NOMO-1 (cell line): ENCODE results near the gene ATP6V1F.

Experiments used
- DNase-seq, 2 experiments: peaks; one replicate each; lab custom pipeline; 2025; ENCODE audit not compliant: unreplicated experiment in 2 of 2; lab: John Stamatoyannopoulos, UW

Gene ATP6V1F

DNA sequence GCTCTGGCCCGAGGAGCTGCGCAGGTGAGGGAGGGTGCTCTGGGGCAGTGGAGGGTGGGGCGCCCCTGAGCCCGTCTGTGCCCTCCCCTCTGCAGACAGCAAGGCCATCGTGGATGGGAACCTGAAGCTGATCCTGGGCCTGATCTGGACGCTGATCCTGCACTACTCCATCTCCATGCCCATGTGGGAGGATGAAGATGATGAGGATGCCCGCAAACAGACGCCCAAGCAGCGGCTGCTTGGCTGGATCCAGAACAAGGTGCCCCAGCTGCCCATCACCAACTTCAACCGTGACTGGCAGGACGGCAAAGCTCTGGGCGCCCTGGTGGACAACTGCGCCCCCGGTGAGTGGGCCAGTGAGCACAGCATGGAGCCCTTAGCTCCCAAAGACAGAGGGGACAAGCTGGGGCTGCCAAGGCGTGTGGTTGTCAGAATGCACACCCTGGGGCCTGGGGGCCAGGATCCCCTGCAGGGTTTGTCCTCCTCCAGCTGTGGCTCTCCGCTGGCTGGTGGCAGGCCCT is 27.4 kb upstream of the ATP6V1F start:
- DNase-seq, result no peak

DNA sequence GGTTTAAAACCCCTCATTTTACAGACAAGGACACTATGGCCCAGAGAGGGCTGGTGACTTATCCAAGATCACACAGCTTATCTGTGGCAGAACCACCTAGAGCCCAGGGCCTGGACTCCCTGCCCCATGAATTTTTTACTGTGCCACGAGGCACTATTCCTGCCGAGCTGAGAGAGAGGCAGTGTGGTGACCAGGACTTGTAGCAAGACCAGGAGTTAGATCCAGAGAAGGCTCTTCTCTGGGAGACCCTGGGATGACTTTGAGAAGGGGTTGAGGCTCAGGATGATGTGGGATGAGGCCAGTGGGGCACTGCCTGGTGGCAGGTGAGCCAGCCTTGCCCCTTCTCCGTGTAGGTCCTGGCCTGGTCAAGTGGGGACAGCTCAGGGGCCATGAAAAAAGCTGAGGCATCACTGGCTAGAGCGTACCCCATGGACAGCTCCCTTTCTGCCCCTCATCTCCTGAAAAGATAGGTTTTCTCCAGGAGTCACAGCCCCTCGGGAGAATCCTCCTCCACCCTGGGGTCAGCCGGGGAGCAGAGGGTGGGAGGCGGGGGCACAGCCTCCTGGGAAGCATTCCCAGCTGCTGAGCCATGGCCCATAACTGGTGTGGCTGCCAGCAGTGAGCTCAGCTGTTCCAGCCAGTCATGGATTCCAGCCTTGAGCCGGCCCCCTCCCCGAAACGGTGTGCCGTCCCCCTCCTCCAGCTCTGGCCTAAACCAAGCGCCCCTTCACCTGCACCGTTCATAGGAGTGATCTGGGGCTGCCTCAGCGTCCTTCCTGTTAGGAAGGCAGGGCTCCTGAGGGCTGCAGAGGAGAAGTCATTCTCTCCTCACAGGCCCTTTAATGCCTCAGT is 26.6 kb upstream of the ATP6V1F start:
- DNase-seq, result no peak

DNA sequence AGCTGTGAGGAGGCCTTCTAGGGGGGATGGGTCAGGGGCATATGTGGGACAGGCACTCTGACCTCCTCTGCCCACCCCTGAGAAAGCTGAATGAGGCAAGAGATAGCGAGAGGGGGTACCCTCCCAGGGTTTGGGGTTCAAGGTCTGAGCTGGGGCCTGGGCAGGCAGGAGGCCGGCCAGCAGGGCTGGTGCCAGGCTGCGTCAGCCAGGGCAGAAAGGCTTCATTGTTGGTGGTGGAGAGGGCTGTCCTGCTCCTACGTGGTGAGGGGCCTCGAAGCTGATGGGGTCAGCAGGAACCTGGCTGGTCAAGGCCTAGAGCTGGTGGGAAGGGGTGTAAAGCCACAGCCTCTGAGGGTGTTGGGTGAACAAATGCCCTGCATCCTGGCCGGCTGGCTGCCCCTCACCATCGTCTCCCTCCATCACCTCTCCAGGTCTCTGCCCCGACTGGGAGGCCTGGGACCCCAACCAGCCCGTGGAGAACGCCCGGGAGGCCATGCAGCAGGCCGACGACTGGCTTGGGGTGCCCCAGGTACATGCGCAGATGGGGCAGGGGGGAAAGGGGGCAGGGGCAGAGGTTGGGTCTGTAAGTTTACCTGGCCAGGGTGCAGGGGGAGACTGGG is 25.8 kb upstream of the ATP6V1F start:
- DNase-seq, result no peak

DNA sequence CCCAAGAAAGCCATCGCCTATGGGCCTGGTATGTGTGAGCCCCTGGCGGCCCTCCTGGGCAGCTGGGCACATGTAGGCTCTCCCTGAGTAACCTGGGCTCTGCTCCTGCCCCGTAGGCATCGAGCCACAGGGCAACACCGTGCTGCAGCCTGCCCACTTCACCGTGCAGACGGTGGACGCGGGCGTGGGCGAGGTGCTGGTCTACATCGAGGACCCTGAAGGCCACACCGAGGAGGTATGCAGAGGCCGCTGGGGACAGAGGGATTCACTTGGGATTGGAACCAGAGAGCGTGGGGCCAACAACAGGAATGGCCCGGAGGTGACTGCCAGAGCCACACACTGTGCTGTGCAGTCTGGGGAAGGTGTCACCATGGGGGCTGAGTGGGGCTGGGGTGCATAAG is 25.1 kb upstream of the ATP6V1F start:
- no peak for DNase-seq

DNA sequence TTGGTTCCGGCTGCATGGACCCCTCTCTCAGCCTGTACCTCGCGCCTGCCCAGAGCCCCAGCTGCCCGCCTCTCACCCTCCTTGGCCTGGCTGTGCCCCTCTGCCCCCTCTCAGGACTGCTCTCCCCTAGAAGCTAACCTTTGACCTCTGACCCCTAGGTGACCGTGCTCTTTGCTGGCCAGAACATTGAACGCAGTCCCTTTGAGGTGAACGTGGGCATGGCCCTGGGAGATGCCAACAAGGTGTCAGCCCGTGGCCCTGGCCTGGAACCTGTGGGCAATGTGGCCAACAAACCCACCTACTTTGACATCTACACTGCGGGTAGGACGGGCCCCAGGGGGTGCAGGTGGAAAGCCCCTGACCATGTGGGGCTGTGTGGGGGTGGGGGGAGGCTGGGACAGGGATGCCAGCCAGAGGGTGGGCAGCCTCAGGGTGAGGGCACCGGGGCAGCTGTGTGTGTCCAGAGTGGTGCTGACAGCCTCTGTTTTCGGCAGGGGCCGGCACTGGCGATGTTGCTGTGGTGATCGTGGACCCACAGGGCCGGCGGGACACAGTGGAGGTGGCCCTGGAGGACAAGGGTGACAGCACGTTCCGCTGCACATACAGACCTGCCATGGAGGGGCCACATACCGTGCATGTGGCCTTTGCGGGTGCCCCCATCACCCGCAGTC is 24.4 kb upstream of the ATP6V1F start:
- DNase-seq, result no peak

GRCh38 chr7:128838981-128839731 is 23.5 kb upstream of the ATP6V1F start:
- no peak for DNase-seq

- DNase-seq, result no peak
These were observed 22.9 kb upstream of the ATP6V1F start for GRCh38 chr7:128839751-128840177.

DNA sequence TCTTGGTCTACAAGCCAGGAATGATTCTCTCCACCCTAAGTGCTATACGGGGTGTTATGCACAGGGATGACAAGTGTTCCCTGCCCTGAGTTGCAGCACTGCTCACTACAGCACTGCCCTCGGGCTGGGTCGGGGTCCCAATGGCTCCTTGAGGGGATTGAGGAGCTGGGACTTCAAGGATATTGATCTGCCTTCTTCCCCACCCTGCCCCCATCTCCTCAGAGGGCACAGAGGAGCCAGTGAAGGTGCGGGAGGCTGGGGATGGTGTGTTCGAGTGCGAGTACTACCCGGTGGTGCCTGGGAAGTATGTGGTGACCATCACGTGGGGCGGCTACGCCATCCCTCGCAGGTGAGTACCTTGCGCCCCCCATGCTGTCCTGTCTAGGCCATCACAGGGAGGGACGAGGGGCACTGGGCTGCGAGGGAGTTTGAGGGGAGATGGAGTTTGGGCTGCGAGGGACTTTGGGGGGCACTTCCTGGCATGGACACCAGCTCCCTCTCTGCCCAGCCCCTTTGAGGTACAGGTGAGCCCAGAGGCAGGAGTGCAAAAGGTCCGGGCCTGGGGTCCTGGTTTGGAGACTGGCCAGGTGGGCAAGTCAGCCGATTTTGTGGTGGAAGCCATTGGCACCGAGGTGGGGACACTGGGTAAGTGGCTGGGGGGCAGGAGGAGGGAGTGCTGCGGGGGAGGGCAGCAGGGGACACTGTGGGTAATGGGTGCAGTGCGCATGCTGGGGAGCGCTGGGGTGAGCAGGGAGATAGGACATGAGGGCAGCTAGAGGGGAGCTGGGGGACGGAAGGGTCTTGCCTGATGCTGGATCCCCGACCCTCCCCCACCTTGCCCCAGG is 22.1 kb upstream of the ATP6V1F start:
- no peak for DNase-seq

- DNase-seq, result no peak
These were observed 21.4 kb upstream of the ATP6V1F start for GRCh38 chr7:128841171-128841690.

DNA sequence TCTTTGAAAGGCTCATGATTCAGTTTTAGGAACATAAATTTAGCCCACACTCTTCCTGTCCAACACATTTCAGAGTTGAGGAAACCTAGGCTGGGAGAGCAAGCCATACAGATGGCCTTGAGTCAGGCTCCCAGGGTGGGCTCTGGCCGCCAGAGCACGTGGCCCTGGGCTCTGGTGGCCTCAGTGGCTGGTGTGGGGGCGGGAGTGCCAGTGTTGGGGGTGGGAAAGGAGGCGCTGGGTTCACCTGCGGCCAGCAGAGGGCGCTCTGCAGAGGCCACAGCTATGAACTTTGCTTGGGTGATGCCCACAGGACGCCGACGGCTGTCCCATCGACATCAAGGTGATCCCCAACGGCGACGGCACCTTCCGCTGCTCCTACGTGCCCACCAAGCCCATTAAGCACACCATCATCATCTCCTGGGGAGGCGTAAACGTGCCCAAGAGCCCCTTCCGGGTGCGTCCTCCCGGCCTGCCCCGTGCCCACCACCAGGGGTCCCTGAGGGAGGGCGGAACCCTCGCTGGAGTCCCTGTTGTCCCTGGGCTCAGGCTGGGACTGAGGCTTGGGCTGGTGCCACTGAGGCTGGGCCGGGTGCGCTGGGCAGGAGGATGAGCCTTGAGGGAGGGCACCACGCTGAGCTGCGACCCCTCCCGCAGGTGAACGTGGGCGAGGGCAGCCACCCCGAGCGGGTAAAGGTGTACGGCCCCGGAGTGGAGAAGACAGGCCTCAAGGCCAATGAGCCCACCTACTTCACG is 20.6 kb upstream of the ATP6V1F start:
- DNase-seq, result peak; percentile 5 to 9

DNA sequence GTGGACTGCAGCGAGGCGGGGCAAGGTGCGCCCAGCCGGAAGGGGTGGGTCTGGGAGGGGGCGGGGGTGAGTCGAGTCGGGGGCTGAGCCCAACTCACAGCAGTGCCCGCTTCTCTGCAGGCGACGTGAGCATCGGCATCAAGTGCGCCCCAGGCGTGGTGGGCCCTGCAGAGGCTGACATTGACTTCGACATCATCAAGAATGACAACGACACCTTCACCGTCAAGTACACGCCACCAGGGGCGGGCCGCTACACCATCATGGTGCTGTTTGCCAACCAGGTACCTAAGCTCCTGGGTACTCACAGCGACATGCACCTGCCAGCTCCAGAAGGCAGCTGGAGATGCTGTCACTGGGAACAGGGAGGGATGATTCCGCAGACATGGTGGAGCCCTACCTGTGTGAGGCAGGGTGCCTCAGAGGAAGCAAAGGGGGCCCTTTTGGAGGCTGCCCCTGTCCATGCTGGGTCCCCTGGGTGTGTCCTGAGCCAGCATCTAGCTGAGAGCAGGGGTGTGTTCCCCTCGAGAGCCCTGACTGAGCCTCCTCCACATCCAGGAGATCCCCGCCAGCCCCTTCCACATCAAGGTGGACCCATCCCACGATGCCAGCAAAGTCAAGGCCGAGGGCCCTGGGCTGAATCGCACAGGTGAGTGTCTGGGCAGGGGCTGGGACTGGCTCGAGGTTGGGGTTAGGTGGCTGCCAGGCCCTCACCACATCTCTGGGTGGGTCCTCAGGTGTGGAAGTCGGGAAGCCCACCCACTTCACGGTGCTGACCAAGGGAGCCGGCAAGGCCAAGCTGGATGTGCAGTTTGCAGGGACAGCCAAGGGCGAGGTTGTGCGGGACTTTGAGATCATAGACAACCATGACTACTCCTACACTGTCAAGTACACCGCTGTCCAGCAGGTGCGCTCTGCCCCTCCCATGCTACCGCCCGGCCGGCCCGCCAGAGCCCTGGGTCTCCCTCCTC is 19.7 kb upstream of the ATP6V1F start:
- no peak for DNase-seq

DNA sequence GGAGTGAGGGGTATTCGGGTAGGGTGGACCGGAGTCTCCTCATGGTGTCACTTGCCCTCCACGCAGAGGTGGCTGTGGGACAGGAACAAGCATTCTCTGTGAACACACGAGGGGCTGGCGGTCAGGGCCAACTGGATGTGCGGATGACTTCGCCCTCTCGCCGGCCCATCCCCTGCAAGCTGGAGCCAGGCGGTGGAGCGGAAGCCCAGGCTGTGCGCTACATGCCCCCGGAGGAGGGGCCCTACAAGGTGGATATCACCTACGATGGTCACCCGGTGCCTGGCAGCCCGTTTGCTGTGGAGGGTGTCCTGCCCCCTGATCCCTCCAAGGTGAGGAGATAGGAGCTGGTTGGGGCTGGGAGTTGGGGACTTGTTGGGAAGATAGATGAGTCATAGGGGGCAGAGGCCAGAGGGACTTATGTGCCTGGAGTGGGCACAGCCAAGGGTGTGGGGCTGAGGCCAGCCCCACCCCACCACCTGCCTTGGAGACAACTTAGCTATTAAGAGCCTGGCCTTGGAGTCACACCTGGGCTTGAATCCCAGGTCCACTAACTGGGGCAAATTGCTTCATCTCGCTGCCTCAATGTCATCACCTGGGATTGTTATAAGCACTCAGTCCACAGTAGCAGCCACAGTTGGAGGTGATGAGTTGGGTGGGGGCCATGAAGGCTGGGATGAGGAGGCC is 18.6 kb upstream of the ATP6V1F start:
- no peak for DNase-seq

DNA sequence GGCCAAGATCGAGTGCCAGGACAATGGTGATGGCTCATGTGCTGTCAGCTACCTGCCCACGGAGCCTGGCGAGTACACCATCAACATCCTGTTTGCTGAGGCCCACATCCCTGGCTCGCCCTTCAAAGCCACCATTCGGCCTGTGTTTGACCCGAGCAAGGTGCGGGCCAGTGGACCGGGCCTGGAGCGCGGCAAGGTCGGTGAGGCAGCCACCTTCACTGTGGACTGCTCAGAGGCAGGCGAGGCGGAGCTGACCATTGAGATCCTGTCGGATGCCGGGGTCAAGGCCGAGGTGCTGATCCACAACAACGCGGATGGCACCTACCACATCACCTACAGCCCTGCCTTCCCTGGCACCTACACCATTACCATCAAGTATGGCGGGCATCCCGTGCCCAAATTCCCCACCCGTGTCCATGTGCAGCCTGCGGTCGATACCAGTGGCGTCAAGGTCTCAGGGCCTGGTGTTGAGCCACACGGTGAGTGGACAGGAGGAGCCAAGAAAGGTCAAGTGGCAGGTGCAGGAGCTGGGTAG is 17.8 kb upstream of the ATP6V1F start:
- DNase-seq, result no peak

GRCh38 chr7:128845475-128845874 is 17.2 kb upstream of the ATP6V1F start:
- no peak for DNase-seq

DNA sequence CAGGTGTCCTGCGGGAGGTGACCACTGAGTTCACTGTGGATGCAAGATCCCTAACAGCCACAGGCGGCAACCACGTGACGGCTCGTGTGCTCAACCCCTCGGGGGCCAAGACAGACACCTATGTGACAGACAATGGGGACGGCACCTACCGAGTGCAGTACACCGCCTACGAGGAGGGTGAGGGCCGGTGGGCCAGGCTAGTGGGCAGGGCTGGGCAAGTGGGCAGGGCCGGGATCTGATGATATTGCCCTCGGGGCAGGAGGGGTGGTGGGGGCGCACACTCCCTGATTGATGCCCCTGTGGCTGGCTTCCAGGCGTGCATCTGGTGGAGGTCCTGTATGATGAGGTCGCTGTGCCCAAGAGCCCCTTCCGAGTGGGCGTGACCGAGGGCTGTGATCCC is 16.7 kb upstream of the ATP6V1F start:
- no peak for DNase-seq

- no peak for DNase-seq
These were observed 15.7 kb upstream of the ATP6V1F start for GRCh38 chr7:128846781-128847444.
